TTC549 (cell line): ENCODE data around the gene TENT5A.
"Not testable (repeated sequence)": the region's sequence is repeated elsewhere in the genome, so short reads cannot be mapped to it uniquely, and the experiment has no call there.

Source experiments
- FAIRE-seq: peaks from 2 replicates; lab custom pipeline; 2012; peaks lifted over from hg19 to GRCh38; lab: Jason Lieb, UNC

TENT5A gene

GRCh38 chr6:81752084-81752920 is at the start of gene TENT5A:
TSS of gene TENT5A (minus strand) at chr6:81752681. CDS start at chr6:81752141, 540 bp downstream.
- FAIRE-seq: no peak

GRCh38 chr6:81801489-81801888 is 49.0 kb upstream of the TENT5A start:
- FAIRE-seq: no peak

DNA sequence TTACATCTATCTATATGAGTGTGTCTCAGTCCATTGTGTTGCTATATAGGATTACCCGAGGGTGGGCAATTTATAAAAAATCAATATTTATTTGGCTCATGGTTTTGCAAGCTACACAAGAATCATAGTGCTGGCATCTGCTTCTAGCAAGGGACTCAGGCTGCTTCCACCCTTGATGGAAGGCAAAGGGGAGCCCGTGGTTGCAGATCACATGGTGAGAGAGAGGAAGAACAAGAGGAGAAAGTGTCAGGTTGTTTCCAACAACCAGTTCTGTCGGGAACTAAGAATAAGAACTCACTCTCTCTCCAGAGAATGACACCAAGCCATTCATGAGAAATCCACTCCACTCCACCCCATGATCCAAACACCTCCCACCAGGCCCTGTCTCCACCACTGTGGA is 48.2 kb upstream of the TENT5A start:
- FAIRE-seq: no peak

DNA sequence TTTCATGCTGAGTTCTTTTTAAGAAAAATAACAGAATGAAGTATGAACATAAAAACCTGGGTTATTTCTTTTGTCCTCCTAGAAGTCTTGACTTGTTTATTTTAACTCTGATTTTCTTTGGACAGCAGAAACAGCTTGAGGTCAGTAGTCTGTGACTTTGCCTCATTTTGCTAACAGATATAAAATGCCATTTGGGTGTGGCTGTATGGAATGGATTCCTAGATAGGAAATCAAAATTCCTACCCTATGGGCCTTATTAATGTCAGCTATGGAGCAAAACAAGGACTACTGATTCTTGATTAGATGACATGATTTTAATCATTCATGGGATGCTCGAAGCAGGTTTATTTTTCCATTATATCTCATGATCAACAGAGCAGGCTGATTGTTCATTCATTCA is 46.8 kb upstream of the TENT5A start:
- no peak for FAIRE-seq

- FAIRE-seq: no peak
Measured at GRCh38 chr6:81797591-81797990, 45.1 kb upstream of the TENT5A start.

DNA sequence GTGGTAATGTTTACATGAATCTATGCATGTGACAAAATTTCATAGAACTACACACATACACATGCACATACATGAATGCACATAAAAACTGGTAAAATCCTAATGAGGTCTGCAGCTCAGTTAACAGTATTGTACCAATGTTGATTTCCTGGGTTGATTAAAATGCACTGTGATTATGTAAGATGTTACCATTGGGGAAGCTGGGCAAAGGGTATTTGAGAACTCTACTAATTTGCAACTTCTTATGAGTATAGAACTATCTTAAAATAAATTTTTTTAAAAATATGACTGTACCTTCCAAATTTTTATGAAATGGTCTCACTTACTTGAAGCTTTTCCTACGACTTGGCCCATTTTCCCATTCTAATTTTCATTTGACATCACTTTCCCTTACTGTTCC is 43.4 kb upstream of the TENT5A start:
- no peak for FAIRE-seq

- no peak for FAIRE-seq
Measured at GRCh38 chr6:81793821-81794475, 41.5 kb upstream of the TENT5A start.

DNA sequence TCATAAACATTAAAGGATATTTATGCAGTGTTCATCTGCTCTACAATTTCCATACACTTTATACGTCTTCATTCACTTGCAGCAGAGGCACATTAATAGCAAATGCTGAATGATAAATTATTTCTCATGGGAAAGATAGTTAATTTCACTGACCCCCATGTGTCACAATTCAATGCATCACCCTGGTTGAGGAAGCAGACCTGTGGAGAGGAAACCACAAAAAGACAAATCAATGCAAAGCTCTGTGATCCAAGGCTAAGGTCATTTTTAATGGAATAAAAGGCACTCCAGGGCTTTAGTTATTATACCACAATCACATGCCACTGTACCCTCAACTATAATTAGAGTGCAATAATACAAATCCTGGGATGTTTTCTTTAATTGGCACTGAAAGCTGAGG is 40.3 kb upstream of the TENT5A start:
- FAIRE-seq: no peak

DNA sequence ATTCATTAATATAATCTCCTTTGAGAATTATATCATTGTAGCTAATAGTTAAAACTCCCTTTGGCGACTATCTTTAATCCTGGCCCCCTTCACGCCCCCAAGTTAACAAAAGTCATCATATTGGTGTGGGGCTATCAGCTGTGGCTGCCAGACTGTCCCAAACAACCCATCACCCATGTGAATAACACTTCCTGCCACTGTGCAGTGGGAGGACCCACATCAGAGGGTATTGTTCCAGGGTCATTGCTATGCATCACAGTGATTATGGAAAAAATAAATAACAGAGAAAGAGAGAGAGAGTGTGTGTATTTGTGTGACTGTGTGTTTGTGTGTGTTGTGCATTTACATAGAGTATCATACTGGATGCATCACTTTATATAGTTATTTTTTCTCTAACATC is 39.3 kb upstream of the TENT5A start:
- FAIRE-seq: no peak

- no peak for FAIRE-seq
Measured at GRCh38 chr6:81790034-81790433, 37.6 kb upstream of the TENT5A start.

DNA sequence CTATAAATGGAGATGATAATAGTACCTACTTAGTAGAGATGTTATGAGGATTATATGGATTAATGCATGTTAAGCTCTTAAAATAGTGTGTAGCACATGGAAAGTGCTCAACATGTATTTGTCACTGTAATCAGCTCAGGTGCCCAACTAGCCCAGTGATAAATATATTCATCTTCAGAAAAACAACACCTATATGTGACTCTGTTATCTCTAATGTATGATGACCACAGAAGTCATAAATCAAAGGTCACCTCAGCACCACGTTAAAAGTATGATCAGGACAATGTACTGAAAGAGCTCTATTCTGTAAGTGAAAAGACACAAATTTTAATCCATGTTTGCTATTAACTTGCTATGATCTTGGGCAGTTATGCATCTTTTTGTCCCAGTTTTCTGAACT is 36.8 kb upstream of the TENT5A start:
- no peak for FAIRE-seq

DNA sequence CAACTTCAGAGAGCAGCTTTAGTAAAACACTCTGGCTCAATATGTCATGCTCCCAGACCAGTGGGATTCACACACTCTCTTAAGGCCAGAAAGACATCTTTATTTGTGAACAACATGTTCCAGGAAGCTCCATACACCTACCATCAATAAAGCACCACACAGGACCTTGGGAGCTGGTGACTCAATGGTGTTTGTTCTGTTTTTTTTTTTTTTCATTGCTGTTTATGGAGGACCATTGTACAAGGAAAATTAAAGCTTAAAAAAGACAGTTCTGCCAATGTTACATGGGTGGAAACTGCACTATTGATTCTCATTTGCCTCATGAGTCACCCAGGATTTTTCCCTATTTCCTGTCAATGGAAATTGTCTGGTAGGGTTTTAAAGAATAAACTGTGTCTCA is 36.3 kb upstream of the TENT5A start:
- FAIRE-seq: no peak

- FAIRE-seq: no peak
Measured at GRCh38 chr6:81787313-81788068, 35.0 kb upstream of the TENT5A start.

- no peak for FAIRE-seq
Measured at GRCh38 chr6:81786150-81786549, 33.7 kb upstream of the TENT5A start.

DNA sequence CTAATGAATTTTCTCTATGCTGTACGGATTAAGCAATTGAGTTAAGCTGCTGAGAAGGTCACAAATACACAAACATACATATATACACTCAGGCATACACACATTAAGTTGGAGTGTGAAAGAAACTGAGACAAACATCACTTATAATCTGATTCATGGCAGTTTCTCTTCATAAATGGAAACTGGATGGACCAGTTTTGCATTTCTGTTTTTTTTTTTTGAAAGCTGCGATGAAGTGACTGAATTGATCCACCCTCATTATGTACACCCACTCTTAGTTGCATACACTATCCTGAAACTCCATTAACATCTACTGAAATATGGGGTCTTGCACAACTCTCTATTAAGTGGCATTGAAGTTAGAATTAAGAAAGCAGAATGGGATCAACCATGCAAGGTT is 32.9 kb upstream of the TENT5A start:
- no peak for FAIRE-seq

- no peak for FAIRE-seq
Measured at GRCh38 chr6:81783893-81784292, 31.4 kb upstream of the TENT5A start.

- FAIRE-seq: no peak
Measured at GRCh38 chr6:81781624-81782023, 29.1 kb upstream of the TENT5A start.

GRCh38 chr6:81777586-81778268 is 25.2 kb upstream of the TENT5A start:
- FAIRE-seq: no peak

DNA sequence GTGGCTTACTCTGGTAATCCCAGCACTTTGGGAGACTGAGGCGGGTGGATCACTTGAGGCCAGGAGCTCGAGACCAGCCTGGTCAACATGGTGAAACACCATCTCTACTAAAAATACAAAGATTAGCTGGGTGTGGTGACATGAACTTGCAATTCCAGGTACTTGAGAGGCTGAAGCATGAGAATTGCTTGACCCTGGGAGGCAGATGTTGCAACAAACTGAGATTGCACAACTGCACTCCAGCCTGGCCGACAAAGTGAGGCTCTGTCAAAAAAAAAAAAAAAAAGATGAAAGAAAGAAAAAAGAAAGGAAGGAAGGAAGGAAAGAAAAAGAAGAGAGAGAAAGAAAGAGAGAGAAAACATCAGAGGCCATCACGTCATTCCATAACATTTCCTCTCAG is 23.7 kb upstream of the TENT5A start:
- FAIRE-seq: not testable (repeated sequence)

- FAIRE-seq: no peak
Measured at GRCh38 chr6:81774542-81774941, 22.1 kb upstream of the TENT5A start.

DNA sequence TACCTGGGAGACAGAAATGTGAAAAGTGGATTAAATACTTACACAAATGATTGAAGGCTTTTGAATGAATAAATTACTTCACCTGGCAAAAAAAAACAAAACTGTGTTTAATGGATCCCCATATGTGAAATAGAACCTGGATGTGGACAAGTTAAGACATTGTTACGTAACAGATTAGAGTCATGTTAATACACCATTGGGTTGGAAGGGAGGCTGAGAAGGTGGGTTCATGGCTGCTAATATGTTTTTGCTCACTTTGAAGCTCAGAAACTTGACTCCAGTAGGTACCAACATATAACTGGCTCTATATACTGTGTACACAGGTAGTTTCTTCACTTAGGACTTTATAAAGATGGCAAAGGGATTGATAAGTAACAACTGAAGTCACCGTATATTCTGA is 21.4 kb upstream of the TENT5A start:
- FAIRE-seq: no peak

GRCh38 chr6:81772741-81773140 is 20.3 kb upstream of the TENT5A start:
- no peak for FAIRE-seq

- no peak for FAIRE-seq
Measured at GRCh38 chr6:81771097-81771496, 18.6 kb upstream of the TENT5A start.
